Fibroblast of peridontal ligament (primary cell): ENCODE measurements around the gene RGS7BP.
A peak's percentile ranks its signal among the peaks of the same experiment; 100 is the strongest.
"Not testable (repeated sequence)": the region's sequence is repeated elsewhere in the genome, so short reads cannot be mapped to it uniquely, and the experiment has no call there.

Source experiments
- DNase-seq: peaks from one replicate; pipeline ENCODE4 v3.0.0-alpha.2; 2010; ENCODE audit errors: extremely low read depth

The RGS7BP gene

GRCh38 chr5:64558641-64559040 lies 52.8 kb downstream of the RGS7BP start:
- DNase-seq = not testable (repeated sequence)

GRCh38 chr5:64566310-64566916 lies 60.6 kb downstream of the RGS7BP start:
- no peak for DNase-seq

GRCh38 chr5:64569858-64570257 lies 64.0 kb downstream of the RGS7BP start:
- no peak for DNase-seq

- DNase-seq = no peak
Measured at GRCh38 chr5:64570395-64570996, 64.7 kb downstream of the RGS7BP start.

GRCh38 chr5:64575561-64575960 lies 69.7 kb downstream of the RGS7BP start:
- no peak for DNase-seq

- DNase-seq = no peak
Measured at GRCh38 chr5:64576250-64576649, 70.4 kb downstream of the RGS7BP start.

- DNase-seq = peak; percentile 3
Measured at GRCh38 chr5:64585646-64586045, 79.8 kb downstream of the RGS7BP start.

- DNase-seq = no peak
Measured at GRCh38 chr5:64587370-64587769, 81.6 kb downstream of the RGS7BP start.

GRCh38 chr5:64592730-64593341 lies 87.0 kb downstream of the RGS7BP start:
- no peak for DNase-seq

GRCh38 chr5:64594025-64594424 lies 88.2 kb downstream of the RGS7BP start:
- DNase-seq = no peak

GRCh38 chr5:64594601-64595000 lies 88.8 kb downstream of the RGS7BP start:
- DNase-seq = no peak

GRCh38 chr5:64595031-64595855 lies 89.4 kb downstream of the RGS7BP start:
- DNase-seq = no peak

- DNase-seq = no peak
Measured at GRCh38 chr5:64599226-64599625, 93.4 kb downstream of the RGS7BP start.

- DNase-seq = peak; percentile 29
Measured at GRCh38 chr5:64603676-64604075, 97.9 kb downstream of the RGS7BP start.

- DNase-seq = no peak
Measured at GRCh38 chr5:64606926-64607325, 101.1 kb downstream of the RGS7BP start.

GRCh38 chr5:64612344-64612961 lies 106.6 kb downstream of the RGS7BP start:
- peak; percentile 81 for DNase-seq

- no peak for DNase-seq
Measured at GRCh38 chr5:64615895-64616294, 110.1 kb downstream of the RGS7BP start.

- DNase-seq = no peak
Measured at GRCh38 chr5:64619609-64620008, 113.8 kb downstream of the RGS7BP start.

- DNase-seq = no peak
Measured at GRCh38 chr5:64622991-64623390, 117.2 kb downstream of the RGS7BP start.

GRCh38 chr5:64625678-64626077 lies 119.9 kb downstream of the RGS7BP start:
- peak; percentile 69 for DNase-seq

- no peak for DNase-seq
Measured at GRCh38 chr5:64628901-64629300, 123.1 kb downstream of the RGS7BP start.

GRCh38 chr5:64629841-64630240 lies 124.0 kb downstream of the RGS7BP start:
- no peak for DNase-seq
